GM13976 (cell line): ENCODE measurements around the gene GRIA4.

ENCODE experiments used
- DNase-seq: peaks from one replicate; pipeline ENCODE4 v3.0.0; 2012; ENCODE audit warnings: low spot score
- CTCF ChIP-seq: IDR thresholded peaks from 2 replicates; pipeline ENCODE4 v1.5.1; 2012; ENCODE audit warnings: borderline replicate concordance, mild to moderate bottlenecking; ENCODE audit not compliant: insufficient read depth; ENCODE audit errors: extremely low read depth, missing control alignments, control extremely low read depth
- in situ Hi-C: fragments of 300-500 bp; cut with MboI; formaldehyde crosslinking; loops from one replicate; pipeline ENCODE4 v1.12.0; 2022; ENCODE audit warnings: low sequenced_read_pairs, mixed read lengths, inconsistent platforms; ENCODE audit not compliant: unreplicated experiment

GRIA4 gene

GRCh38 chr11:105823495-105824033 is 213.7 kb downstream of the GRIA4 start:
- in situ Hi-C loops = no loop called here
- DNase-seq = no peak
- TF ChIP-seq CTCF = no peak

GRCh38 chr11:105824457-105825013 is 214.7 kb downstream of the GRIA4 start:
- TF ChIP-seq CTCF = no peak
- no peak for DNase-seq
- in situ Hi-C loops = no loop called here

DNA sequence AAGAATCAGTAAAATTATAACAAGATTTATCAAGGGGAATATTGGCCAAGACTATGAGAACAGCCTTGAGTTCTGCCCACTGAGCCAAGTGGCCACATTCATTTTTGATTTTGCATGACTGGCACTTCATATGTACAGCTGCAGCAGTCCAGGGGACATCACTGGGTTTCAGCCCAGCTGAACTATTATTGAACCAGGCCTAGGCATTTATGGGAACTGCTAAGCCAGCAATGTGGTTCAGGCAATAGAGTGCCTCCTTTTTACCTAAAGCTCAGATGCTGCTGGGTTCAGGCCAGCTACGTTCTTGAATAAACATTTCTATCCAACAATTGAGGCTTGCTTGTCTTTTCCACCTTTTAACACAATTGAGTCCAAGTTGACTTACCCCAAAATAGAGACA is 215.3 kb downstream of the GRIA4 start:
- no peak for DNase-seq
- TF ChIP-seq CTCF = no peak
- in situ Hi-C loops = no loop called here

- no peak for TF ChIP-seq CTCF
Measured at GRCh38 chr11:105827906-105828305, 218.0 kb downstream of the GRIA4 start.

GRCh38 chr11:105829084-105829483 is 219.2 kb downstream of the GRIA4 start:
- in situ Hi-C loops = no loop called here
- no peak for TF ChIP-seq CTCF
- peak; percentile 11 for DNase-seq

More at GRCh38 chr11:105827906-105828305, 218.0 kb downstream of the GRIA4 start:
- no peak for DNase-seq
- in situ Hi-C loops = no loop called here

GRCh38 chr11:105834461-105834860 is 224.6 kb downstream of the GRIA4 start:
- no peak for DNase-seq
- in situ Hi-C loops = no loop called here
- no peak for TF ChIP-seq CTCF
